Esophagus squamous epithelium (tissue), 5 donors: ENCODE results near the gene NEK7. TPM values are rescaled to one million over a fixed set of nuclear protein-coding genes. Genes with fewer than 3 reads are reported as not detected.

ENCODE experiments used
- DNase-seq: peaks from one replicate; lab custom pipeline; 2025; lab: John Stamatoyannopoulos, UW
- H3K27ac ChIP-seq, 4 donors: fragments of 200-600 bp; sonication (generic); one replicate each; pipeline ENCODE4 v1.5.1; 2016 to 2019; ENCODE audit warnings: mild to moderate bottlenecking in 1 of 4
- H3K27me3 ChIP-seq, 4 donors: fragments of 200-600 bp; sonication (generic); 1 replicate in 3 of 4; 2 replicates in 1 of 4; pipeline versions ENCODE4 v1.5.1 to v1.6.0; 2017 to 2021; ENCODE audit warnings: antibody characterized with exemption in 1 of 4
- H3K36me3 ChIP-seq, 3 donors: fragments of 200-600 bp; sonication (generic); one replicate each; pipeline ENCODE4 v1.5.1; 2016 to 2019
- H3K4me1 ChIP-seq, 3 donors: fragments of 200-600 bp; sonication (generic); one replicate each; pipeline ENCODE4 v1.5.1; 2017 to 2019
- H3K4me3 ChIP-seq, 4 donors: fragments of 200-600 bp; sonication (generic); 1 replicate in 3 of 4; 2 replicates in 1 of 4; pipeline ENCODE4 v1.5.1; 2016 to 2019; ENCODE audit warnings: mild to moderate bottlenecking in 2 of 4, moderate library complexity in 1 of 4
- H3K9me3 ChIP-seq, 3 donors: fragments of 200-600 bp; sonication (generic); one replicate each; pipeline ENCODE4 v1.5.1; 2016 to 2019
- CTCF ChIP-seq, 6 experiments: fragments of 450-650 bp in 4 of 6; fragments of 200-600 bp in 2 of 6; sonication (generic) in 2 of 6; IDR thresholded peaks; one replicate each; pipeline ENCODE4 v1.5.1; 2016 to 2019; ENCODE audit warnings: antibody characterized with exemption in 6 of 6, mild to moderate bottlenecking in 4 of 6, moderate library complexity in 4 of 6
- POLR2A ChIP-seq, 4 donors: fragments of 450-650 bp; IDR thresholded peaks; one replicate each; pipeline ENCODE4 v1.6.1; 2017; ENCODE audit warnings: antibody characterized with exemption in 4 of 4, mild to moderate bottlenecking in 4 of 4, moderate library complexity in 3 of 4
- WGBS, 2 donors: methylation state at CpG; one replicate each; pipeline ENCODE4 v1.1.5; 2018; 5-methylcytosine and 5-hydroxymethylcytosine counted together
- intact Hi-C: fragments of 100-400 bp; cut with DNase I; formaldehyde crosslinking; loops from one replicate; pipeline ENCODE4 v1.15.0; 2022
- total RNA-seq, 4 donors: library from RNA; depleted of rRNA; stranded (reverse); fragments of >200 nt; gene quantifications; one replicate each; pipeline ENCODE4 v1.1.0, GENCODE V29; 2016
- donor health status: DM: yes; HTN: yes; CAD: no.

NEK7 gene
- total RNA-seq, 4 donors from 2014 or later: 26.2 to 79.2 (median 52.4) TPM

- Histone ChIP-seq H3K27me3 (no peaks in the 10 kb centered on the region), H3K4me3 (no peak overlapping the region), H3K36me3 (no peaks in the 10 kb centered on the region), H3K9me3 (no peaks in the 10 kb centered on the region), H3K4me1 (peaks cover 0 to 38% (median 0%) of the 10 kb centered on the region in 3 donors), H3K27ac (no peak overlapping the region)
- TF ChIP-seq CTCF (IDR thresholded peaks at IDR 0.05): no peak
- no peak for TF ChIP-seq POLR2A (IDR thresholded peaks at IDR 0.05)
- no peak for DNase-seq
- intact Hi-C loops: no loop called here
Observed at GRCh38 chr1:198199105-198199504, 42.3 kb downstream of the NEK7 start.

- no peaks in the 10 kb centered on the region for H3K27me3 ChIP-seq
- H3K9me3 ChIP-seq: no peaks in the 10 kb centered on the region
- no peaks in the 10 kb centered on the region for H3K36me3 ChIP-seq
- H3K4me3 ChIP-seq: no peak overlapping the region
- intact Hi-C loops: no loop called here
- no peak overlapping the region for H3K27ac ChIP-seq
- 79 to 80% methylated on average over 9 to 10 of the region's 10 CpGs for WGBS, 2 donors
- no peak for DNase-seq
- H3K4me1 ChIP-seq: peaks cover 0 to 54% (median 3%) of the 10 kb centered on the region in 3 donors
- TF ChIP-seq CTCF (IDR thresholded peaks at IDR 0.05) (no peak), POLR2A (IDR thresholded peaks at IDR 0.05) (no peak)
Observed at GRCh38 chr1:198201956-198202784, 45.4 kb downstream of the NEK7 start.

GRCh38 chr1:198203434-198203833 lies 46.6 kb downstream of the NEK7 start:
- 91 to 92% methylated on average over 1 of the region's 1 CpG for WGBS, 2 donors

GRCh38 chr1:198205016-198205684 lies 48.4 kb downstream of the NEK7 start:
- peaks cover 0 to 6% (median 0%) of the 10 kb centered on the region in 3 donors for H3K36me3 ChIP-seq
- peaks cover 0 to 33% (median 3%) of the 10 kb centered on the region in 3 donors for H3K4me1 ChIP-seq
- WGBS, 2 donors: 68 to 69% methylated on average over 5 of the region's 5 CpGs
- H3K27me3 ChIP-seq: no peaks in the 10 kb centered on the region
- no peak for TF ChIP-seq CTCF (IDR thresholded peaks at IDR 0.05)
- TF ChIP-seq POLR2A (IDR thresholded peaks at IDR 0.05): no peak
- no peaks in the 10 kb centered on the region for H3K9me3 ChIP-seq
- intact Hi-C loops: no loop called here
- H3K4me3 ChIP-seq: no peak overlapping the region
- no peak overlapping the region for H3K27ac ChIP-seq
- DNase-seq: no peak

More at GRCh38 chr1:198203434-198203833, 46.6 kb downstream of the NEK7 start:
- Histone ChIP-seq H3K27ac (no peak overlapping the region), H3K4me3 (no peak overlapping the region), H3K4me1 (peaks cover 0 to 50% (median 3%) of the 10 kb centered on the region in 3 donors), H3K36me3 (no peaks in the 10 kb centered on the region), H3K27me3 (no peaks in the 10 kb centered on the region), H3K9me3 (no peaks in the 10 kb centered on the region)
- DNase-seq: no peak
- TF ChIP-seq CTCF (IDR thresholded peaks at IDR 0.05): no peak
- TF ChIP-seq POLR2A (IDR thresholded peaks at IDR 0.05): no peak
- intact Hi-C loops: no loop called here

GRCh38 chr1:198206292-198206691 lies 49.5 kb downstream of the NEK7 start:
- TF ChIP-seq POLR2A (IDR thresholded peaks at IDR 0.05) (no peak), CTCF (IDR thresholded peaks at IDR 0.05) (no peak)
- H3K4me3 ChIP-seq: no peak overlapping the region
- no peak overlapping the region for H3K27ac ChIP-seq
- WGBS, 2 donors: 65 to 73% methylated on average over 3 of the region's 3 CpGs
- H3K36me3 ChIP-seq: peaks cover 0 to 6% (median 0%) of the 10 kb centered on the region in 3 donors
- intact Hi-C loops: no loop called here
- H3K27me3 ChIP-seq: no peaks in the 10 kb centered on the region
- no peaks in the 10 kb centered on the region for H3K9me3 ChIP-seq
- no peak for DNase-seq
- H3K4me1 ChIP-seq: peaks cover 0 to 26% (median 3%) of the 10 kb centered on the region in 3 donors
